Transverse colon (tissue), 4 donors: Measurements from ENCODE around the gene PAF1. TPM values are rescaled to one million over a fixed set of nuclear protein-coding genes. Genes with fewer than 3 reads are reported as not detected.

Source experiments
- DNase-seq: peaks from one replicate; pipeline ENCODE4 v3.0.0-alpha.2; 2019
- H3K27ac ChIP-seq, 4 donors: fragments of 200-600 bp; sonication (generic); 2 replicates each; pipeline ENCODE4 v1.5.1; 2016 to 2018; ENCODE audit warnings: inconsistent platforms in 4 of 4
- H3K27me3 ChIP-seq: fragments of 200-600 bp; sonication (generic); 2 replicates; pipeline ENCODE4 v1.5.1; 2017; ENCODE audit warnings: inconsistent platforms
- H3K36me3 ChIP-seq, 4 donors: fragments of 200-600 bp; sonication (generic); 2 replicates each; pipeline ENCODE4 v1.5.1; 2017 to 2019; ENCODE audit warnings: inconsistent platforms in 4 of 4
- H3K4me1 ChIP-seq, 4 donors: fragments of 200-600 bp; sonication (generic); 2 replicates each; pipeline ENCODE4 v1.5.1; 2017 to 2020; ENCODE audit warnings: inconsistent platforms in 4 of 4
- H3K4me3 ChIP-seq, 4 donors: fragments of 200-600 bp; sonication (generic); 1 replicate in 1 of 4; 2 replicates in 3 of 4; pipeline versions ENCODE4 v1.5.1 to v1.6.1; 2017 to 2019; ENCODE audit warnings: inconsistent platforms in 4 of 4
- H3K9me3 ChIP-seq, 2 donors: fragments of 200-600 bp; sonication (generic); 2 replicates each; pipeline ENCODE4 v1.5.1; 2017 to 2019; ENCODE audit warnings: inconsistent platforms in 2 of 2
- EP300 ChIP-seq: sonication (generic); formaldehyde crosslinking; IDR thresholded peaks from one replicate; pipeline ENCODE4 v1.6.1; 2017; ENCODE audit warnings: antibody characterized with exemption, low read depth
- POLR2A ChIP-seq: fragments of 450-650 bp; IDR thresholded peaks from one replicate; pipeline ENCODE4 v1.6.1; 2016; ENCODE audit warnings: antibody characterized with exemption, mild to moderate bottlenecking, moderate library complexity
- POLR2AphosphoS5 ChIP-seq, 3 donors: sonication (generic); formaldehyde crosslinking; IDR thresholded peaks; one replicate each; pipeline ENCODE4 v1.6.1; 2016; ENCODE audit warnings: antibody characterized with exemption in 3 of 3
- WGBS, 2 donors: methylation state at CpG; one replicate each; pipeline ENCODE4 v1.1.5; 2018; ENCODE audit warnings: low coverage in 1 of 2; 5-methylcytosine and 5-hydroxymethylcytosine counted together
- in situ Hi-C, 4 donors: fragments of 200-750 bp; cut with MboI; loops; one replicate each; pipeline versions ENCODE4 v1.15.0 to v1.15.1; 2017; ENCODE audit warnings: low sequenced_read_pairs in 3 of 4, low pct_ligation_motif_present in 1 of 4, low pct_unique_long_range_greater_than_20kb in 1 of 4
- intact Hi-C: fragments of 100-400 bp; cut with DNase I; formaldehyde crosslinking; loops from one replicate; pipeline ENCODE4 v1.15.1; 2023; ENCODE audit warnings: low total_unique reads
- total RNA-seq, 4 donors: library from RNA; depleted of rRNA; stranded (reverse); fragments of >200 nt; gene quantifications; one replicate each; pipeline ENCODE4 v1.1.0, GENCODE V29; 2016
- TF ChIP-seq, protein P1 (sequence below), 5 experiments: fragments of 200-600 bp in 3 of 5; fragments of 450-650 bp in 2 of 5; sonication (generic) in 3 of 5; IDR thresholded peaks; 1 replicate in 2 of 5; 2 replicates in 3 of 5; pipeline ENCODE4 v1.5.1; 2016 to 2017; ENCODE audit warnings: antibody characterized with exemption in 5 of 5, inconsistent platforms in 3 of 5, mild to moderate bottlenecking in 2 of 5, moderate library complexity in 1 of 5

The PAF1 gene
- total RNA-seq, 4 donors from 2014 or later: 37.8 to 71.2 (median 43.0) TPM

DNA sequence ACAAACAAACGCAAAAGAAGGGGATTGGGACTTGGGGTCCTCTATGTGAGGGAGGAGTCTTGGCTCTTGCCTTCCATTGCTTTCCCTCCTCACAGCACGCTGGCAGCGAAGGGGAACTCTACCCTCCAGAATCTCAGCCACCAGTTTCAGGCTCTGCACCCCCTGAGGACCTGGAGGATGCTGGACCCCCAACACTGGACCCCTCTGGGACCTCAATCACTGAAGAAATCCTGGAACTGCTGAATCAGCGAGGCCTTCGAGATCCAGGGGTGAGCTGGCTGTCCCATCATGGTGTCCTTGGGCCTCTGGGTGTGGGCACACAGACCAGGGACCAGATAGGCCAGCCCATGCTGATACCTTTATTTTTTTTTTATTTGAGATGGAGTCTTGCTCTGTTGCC is 31.1 kb upstream of the PAF1 start:
- WGBS, 2 donors: 75 to 95% methylated on average over 1 to 5 of the region's 5 CpGs
- Histone ChIP-seq H3K4me1 (no peaks in the 10 kb centered on the region), H3K27me3 (no peaks in the 10 kb centered on the region), H3K36me3 (no peaks in the 10 kb centered on the region), H3K9me3 (no peaks in the 10 kb centered on the region), H3K27ac (no peak overlapping the region), H3K4me3 (no peak overlapping the region)
- intact Hi-C loops: no loop called here
- TF ChIP-seq, protein P1, sequence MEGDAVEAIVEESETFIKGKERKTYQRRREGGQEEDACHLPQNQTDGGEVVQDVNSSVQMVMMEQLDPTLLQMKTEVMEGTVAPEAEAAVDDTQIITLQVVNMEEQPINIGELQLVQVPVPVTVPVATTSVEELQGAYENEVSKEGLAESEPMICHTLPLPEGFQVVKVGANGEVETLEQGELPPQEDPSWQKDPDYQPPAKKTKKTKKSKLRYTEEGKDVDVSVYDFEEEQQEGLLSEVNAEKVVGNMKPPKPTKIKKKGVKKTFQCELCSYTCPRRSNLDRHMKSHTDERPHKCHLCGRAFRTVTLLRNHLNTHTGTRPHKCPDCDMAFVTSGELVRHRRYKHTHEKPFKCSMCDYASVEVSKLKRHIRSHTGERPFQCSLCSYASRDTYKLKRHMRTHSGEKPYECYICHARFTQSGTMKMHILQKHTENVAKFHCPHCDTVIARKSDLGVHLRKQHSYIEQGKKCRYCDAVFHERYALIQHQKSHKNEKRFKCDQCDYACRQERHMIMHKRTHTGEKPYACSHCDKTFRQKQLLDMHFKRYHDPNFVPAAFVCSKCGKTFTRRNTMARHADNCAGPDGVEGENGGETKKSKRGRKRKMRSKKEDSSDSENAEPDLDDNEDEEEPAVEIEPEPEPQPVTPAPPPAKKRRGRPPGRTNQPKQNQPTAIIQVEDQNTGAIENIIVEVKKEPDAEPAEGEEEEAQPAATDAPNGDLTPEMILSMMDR (IDR thresholded peaks at IDR 0.05): no peak
- DNase-seq: no peak
- in situ Hi-C loops: no loop called here

DNA sequence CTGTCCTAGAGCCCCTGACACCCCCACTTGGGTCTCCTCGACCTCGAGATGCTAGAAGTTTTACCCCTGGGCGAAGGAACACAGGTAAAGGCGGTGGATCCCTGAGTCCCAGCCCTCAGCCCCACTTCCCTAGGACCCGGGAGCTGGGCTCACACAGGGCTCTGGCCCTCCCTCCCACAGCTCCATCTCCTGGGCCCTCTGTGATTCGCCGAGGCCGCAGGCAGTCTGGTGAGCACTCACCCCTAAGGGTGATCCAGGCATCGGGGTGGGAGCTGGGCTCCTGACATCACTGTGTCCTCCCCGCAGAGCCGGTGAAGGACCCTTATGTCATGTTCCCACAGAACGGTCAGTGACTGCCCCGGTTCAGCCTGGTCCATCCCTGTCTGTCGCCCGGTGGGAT is 29.9 kb upstream of the PAF1 start:
- H3K36me3 ChIP-seq: no peaks in the 10 kb centered on the region
- TF ChIP-seq, protein P1 (IDR thresholded peaks at IDR 0.05): no peak
- TF ChIP-seq EP300 (no peak), POLR2AphosphoS5 (IDR thresholded peaks at IDR 0.05) (no peak), POLR2A (no peak)

DNA sequence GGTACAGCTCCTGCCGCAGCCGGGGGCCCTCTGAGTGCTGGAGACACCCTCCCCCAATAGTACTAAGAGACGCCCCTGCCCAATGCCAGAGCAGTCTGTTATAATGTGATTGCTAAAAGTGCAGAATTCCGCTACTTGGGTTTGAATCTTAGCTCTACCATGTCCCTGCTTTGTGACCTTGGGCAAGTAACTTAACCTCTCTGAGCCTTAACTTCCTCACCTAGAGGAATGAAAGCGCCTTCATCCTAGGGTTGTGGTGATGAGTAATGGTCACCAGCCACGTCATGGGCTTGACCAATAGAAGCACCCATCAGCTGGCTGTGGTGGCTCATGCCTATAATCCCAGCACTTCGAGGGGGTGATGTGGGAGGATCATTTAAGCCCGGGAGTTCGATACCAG is 28.1 kb upstream of the PAF1 start:
- no peak for TF ChIP-seq POLR2A
- TF ChIP-seq, protein P1 (IDR thresholded peaks at IDR 0.05): no peak
- TF ChIP-seq EP300: no peak
- no peak for TF ChIP-seq POLR2AphosphoS5 (IDR thresholded peaks at IDR 0.05)
- H3K9me3 ChIP-seq: no peaks in the 10 kb centered on the region
- H3K27me3 ChIP-seq: peaks cover 4% of the 10 kb centered on the region
- H3K27ac ChIP-seq: no peak overlapping the region
- intact Hi-C loops: no loop called here
- WGBS, 2 donors: 70 to 89% methylated on average over 2 to 9 of the region's 9 CpGs
- in situ Hi-C loops: no loop called here
- H3K4me3 ChIP-seq: no peak overlapping the region
- H3K4me1 ChIP-seq: peaks cover 0 to 21% (median 11%) of the 10 kb centered on the region in 4 donors
- H3K36me3 ChIP-seq: no peaks in the 10 kb centered on the region
- no peak for DNase-seq

More for the DNA sequence above, 29.9 kb upstream of the PAF1 start:
- Histone ChIP-seq H3K9me3 (no peaks in the 10 kb centered on the region), H3K4me3 (no peak overlapping the region), H3K27me3 (no peaks in the 10 kb centered on the region), H3K4me1 (peaks cover 0 to 4% (median 2%) of the 10 kb centered on the region in 4 donors), H3K27ac (no peak overlapping the region)
- WGBS, 2 donors: 91% methylated on average over 8 to 15 of the region's 15 CpGs
- intact Hi-C loops (no loop called here), in situ Hi-C loops (no loop called here)
- no peak for DNase-seq

DNA sequence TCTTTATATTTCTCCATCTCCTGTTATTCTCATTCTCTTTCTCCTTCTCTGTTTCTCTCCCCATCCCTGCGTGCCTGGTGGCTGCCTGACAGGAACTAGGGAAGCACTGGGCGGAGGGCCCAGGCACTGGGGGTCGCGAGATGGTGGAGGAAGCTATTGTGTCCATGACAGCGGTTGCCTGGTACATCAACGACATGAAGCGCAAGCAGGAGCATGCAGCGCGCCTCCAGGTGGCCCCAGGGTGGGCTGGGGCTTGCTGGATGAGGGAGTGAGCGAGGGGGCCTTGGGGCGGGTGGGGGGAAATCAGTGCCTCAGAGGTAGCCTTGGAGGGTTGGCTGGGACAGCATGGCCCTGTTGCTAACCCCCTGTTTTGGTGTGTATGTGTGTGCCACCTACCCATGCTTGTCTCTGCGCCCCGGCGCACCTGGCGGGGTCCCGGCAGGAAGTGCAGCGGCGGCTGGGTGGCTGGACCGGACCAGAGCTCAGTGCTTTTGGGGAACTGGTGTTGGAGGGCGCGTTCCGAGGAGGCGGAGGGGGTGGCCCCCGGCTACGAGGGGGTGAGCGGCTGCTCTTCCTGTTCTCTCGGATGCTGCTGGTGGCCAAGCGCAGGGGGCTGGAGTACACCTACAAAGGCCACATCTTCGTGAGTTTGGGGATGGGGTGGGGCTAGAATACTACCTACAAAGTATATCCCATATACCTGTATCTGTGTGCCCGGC is 26.7 kb upstream of the PAF1 start:
- Histone ChIP-seq H3K36me3 (no peaks in the 10 kb centered on the region), H3K9me3 (no peaks in the 10 kb centered on the region), H3K4me3 (no peak overlapping the region), H3K27ac (no peak overlapping the region), H3K4me1 (peaks cover 0 to 34% (median 23%) of the 10 kb centered on the region in 4 donors), H3K27me3 (peaks cover 17% of the 10 kb centered on the region)
- no peak for DNase-seq
- in situ Hi-C loops (no loop called here), intact Hi-C loops (no loop called here)
- WGBS, 2 donors: 89 to 90% methylated on average over 2 to 20 of the region's 30 CpGs
- TF ChIP-seq POLR2AphosphoS5 (IDR thresholded peaks at IDR 0.05) (no peak), POLR2A (no peak), EP300 (no peak)
- TF ChIP-seq, protein P1 (IDR thresholded peaks at IDR 0.05): no peak
